ENCODE data around the gene CLDN14.
"Not testable (repeated sequence)": the region's sequence is repeated elsewhere in the genome, so short reads cannot be mapped to it uniquely, and the experiment has no call there.

Gene CLDN14

DNA sequence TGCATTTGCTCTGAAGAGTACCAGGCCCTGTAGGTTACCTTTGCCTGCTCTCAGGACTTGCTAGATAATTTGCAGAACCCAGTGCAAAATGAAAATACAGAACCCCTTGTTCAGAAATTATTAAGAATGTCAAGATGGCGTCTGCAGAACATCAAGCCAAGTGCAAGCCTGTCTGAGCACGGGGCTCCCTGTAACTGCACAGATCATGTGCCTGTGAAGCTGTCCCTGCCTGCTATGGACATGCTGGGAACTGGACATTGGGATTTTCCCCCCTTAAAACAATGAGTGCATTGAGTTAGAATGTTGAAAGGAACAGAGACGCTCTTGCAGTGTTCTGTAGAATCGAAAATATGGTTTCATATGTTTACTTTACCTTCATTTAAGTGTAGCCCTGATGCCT lies 2.9 kb downstream of the CLDN14 start:
- H3K4me3 ChIP-seq (ENCODE audit: low read length) = no peak overlapping the region
- no peak overlapping the region for H3K4me2 ChIP-seq (ENCODE audit: low read depth, low read length)
- no peaks in the 10 kb centered on the region for H4K20me1 ChIP-seq (ENCODE audit: insufficient read depth, low read length)
- H3F3A ChIP-seq (ENCODE audit: insufficient read depth, low read length) = no peaks in the 10 kb centered on the region
- H2AFZ ChIP-seq (ENCODE audit: low read length) = no peak overlapping the region
- DNase-seq = no peak
- H3K79me2 ChIP-seq (ENCODE audit: low read length) = no peaks in the 10 kb centered on the region
- no peaks in the 10 kb centered on the region for H3K9me2 ChIP-seq (replicated peaks; ENCODE audit: insufficient read depth, low read length)
- H3K27me3 ChIP-seq (replicated peaks; ENCODE audit: insufficient read depth, low read length) = no peaks in the 10 kb centered on the region
- H3K4me1 ChIP-seq (ENCODE audit: low read length) = no peaks in the 10 kb centered on the region
- no peaks in the 10 kb centered on the region for H3K9me3 ChIP-seq (replicated peaks; ENCODE audit: insufficient read depth, low read length)
- no peak overlapping the region for H3K27ac ChIP-seq (ENCODE audit: low read length)
- no peaks in the 10 kb centered on the region for H3K36me3 ChIP-seq (replicated peaks; ENCODE audit: insufficient read depth, low read length)
- H3K9ac ChIP-seq (ENCODE audit: low read length) = no peak overlapping the region
- TF ChIP-seq, protein P1, sequence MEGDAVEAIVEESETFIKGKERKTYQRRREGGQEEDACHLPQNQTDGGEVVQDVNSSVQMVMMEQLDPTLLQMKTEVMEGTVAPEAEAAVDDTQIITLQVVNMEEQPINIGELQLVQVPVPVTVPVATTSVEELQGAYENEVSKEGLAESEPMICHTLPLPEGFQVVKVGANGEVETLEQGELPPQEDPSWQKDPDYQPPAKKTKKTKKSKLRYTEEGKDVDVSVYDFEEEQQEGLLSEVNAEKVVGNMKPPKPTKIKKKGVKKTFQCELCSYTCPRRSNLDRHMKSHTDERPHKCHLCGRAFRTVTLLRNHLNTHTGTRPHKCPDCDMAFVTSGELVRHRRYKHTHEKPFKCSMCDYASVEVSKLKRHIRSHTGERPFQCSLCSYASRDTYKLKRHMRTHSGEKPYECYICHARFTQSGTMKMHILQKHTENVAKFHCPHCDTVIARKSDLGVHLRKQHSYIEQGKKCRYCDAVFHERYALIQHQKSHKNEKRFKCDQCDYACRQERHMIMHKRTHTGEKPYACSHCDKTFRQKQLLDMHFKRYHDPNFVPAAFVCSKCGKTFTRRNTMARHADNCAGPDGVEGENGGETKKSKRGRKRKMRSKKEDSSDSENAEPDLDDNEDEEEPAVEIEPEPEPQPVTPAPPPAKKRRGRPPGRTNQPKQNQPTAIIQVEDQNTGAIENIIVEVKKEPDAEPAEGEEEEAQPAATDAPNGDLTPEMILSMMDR (IDR thresholded peaks at IDR 0.05; ENCODE audit: low read length) = no peak
- TF ChIP-seq EZH2phosphoT487 (IDR thresholded peaks at IDR 0.05; ENCODE audit: low read length) (no peak), EZH2 (optimal IDR thresholded peaks at IDR 0.05; ENCODE audit: low read depth, low read length) (no peak)

DNA sequence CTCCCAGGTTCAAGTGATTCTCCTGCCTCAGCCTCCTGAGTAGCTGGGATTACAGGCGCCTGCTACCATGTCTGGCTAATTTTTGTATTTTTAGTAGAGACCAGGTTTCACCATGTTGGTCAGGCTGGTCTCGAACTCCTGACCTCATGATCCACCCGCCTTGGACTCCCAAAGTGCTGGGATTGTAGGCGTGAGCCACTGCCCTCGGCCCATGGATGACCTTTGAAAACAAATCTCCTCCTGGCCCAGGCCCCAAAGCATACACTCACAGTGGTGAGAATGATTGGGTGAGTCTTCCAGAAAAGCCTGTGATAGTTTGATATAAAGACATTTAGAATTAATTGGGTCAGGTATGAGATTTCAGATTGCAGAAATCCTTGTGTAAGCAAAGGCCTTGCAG lies 3.4 kb downstream of the CLDN14 start:
- H4K20me1 ChIP-seq (ENCODE audit: insufficient read depth, low read length); H3K27me3 ChIP-seq (replicated peaks; ENCODE audit: insufficient read depth, low read length); H3F3A ChIP-seq (ENCODE audit: insufficient read depth, low read length); H3K4me3 ChIP-seq (ENCODE audit: low read length); H3K9me3 ChIP-seq (replicated peaks; ENCODE audit: insufficient read depth, low read length); H3K36me3 ChIP-seq (replicated peaks; ENCODE audit: insufficient read depth, low read length); H2AFZ ChIP-seq (ENCODE audit: low read length); H3K9me2 ChIP-seq (replicated peaks; ENCODE audit: insufficient read depth, low read length); H3K4me1 ChIP-seq (ENCODE audit: low read length); H3K9ac ChIP-seq (ENCODE audit: low read length); H3K4me2 ChIP-seq (ENCODE audit: low read depth, low read length); DNase-seq; H3K27ac ChIP-seq (ENCODE audit: low read length); H3K79me2 ChIP-seq (ENCODE audit: low read length): not testable (repeated sequence)

DNA sequence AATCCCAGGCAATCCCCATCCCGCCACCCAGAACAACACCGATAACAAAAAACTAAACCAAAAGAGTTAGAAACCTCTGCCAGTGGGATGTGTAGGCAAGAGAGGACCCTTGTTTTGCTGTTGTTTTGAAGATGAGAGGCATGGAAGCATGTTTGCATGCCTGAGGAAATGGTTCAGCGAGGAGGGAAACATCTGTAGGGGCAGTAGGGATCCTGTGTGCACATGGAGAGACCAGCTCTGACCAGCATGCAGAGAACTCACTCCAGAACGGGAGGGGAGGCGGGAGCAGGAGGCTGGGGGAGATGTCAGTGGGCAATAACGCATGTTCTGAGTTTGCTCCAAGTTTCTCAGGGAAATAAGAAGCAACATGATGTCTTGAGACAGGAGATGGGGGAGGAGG lies 5.3 kb downstream of the CLDN14 start:
- no peaks in the 10 kb centered on the region for H3K27me3 ChIP-seq (replicated peaks; ENCODE audit: insufficient read depth, low read length)
- no peak for TF ChIP-seq EZH2 (optimal IDR thresholded peaks at IDR 0.05; ENCODE audit: low read depth, low read length)
- TF ChIP-seq, protein P1 (IDR thresholded peaks at IDR 0.05; ENCODE audit: low read length) = no peak
- no peak for TF ChIP-seq EZH2phosphoT487 (IDR thresholded peaks at IDR 0.05; ENCODE audit: low read length)
- no peaks in the 10 kb centered on the region for H3K9me3 ChIP-seq (replicated peaks; ENCODE audit: insufficient read depth, low read length)
- no peaks in the 10 kb centered on the region for H3K4me1 ChIP-seq (ENCODE audit: low read length)
- no peak overlapping the region for H3K9ac ChIP-seq (ENCODE audit: low read length)
- no peaks in the 10 kb centered on the region for H3F3A ChIP-seq (ENCODE audit: insufficient read depth, low read length)
- no peaks in the 10 kb centered on the region for H4K20me1 ChIP-seq (ENCODE audit: insufficient read depth, low read length)
- DNase-seq = no peak
- no peak overlapping the region for H3K4me2 ChIP-seq (ENCODE audit: low read depth, low read length)
- H3K36me3 ChIP-seq (replicated peaks; ENCODE audit: insufficient read depth, low read length) = no peaks in the 10 kb centered on the region
- no peak overlapping the region for H3K4me3 ChIP-seq (ENCODE audit: low read length)
- H3K27ac ChIP-seq (ENCODE audit: low read length) = no peak overlapping the region
- H3K79me2 ChIP-seq (ENCODE audit: low read length) = no peaks in the 10 kb centered on the region
- H3K9me2 ChIP-seq (replicated peaks; ENCODE audit: insufficient read depth, low read length) = no peaks in the 10 kb centered on the region
- no peak overlapping the region for H2AFZ ChIP-seq (ENCODE audit: low read length)

DNA sequence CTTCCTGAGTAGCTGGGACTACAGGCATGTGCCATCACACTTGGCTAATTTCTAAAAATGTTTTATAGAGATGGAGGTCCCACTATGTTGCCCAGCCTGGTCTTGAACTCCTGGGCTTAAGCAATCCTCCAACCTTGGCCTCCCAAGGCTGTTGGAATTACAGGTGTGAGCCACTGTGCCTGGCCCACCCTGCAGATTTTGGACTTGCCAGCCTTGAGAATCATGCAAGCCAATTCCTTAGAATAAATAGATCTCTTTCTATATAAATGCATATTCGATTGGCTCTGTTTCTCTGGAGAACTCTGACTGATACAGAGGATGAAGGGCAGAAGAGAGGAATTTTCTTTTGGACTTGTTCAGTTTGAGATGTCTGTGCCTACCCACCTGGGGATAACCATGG lies 6.7 kb downstream of the CLDN14 start:
- H2AFZ ChIP-seq (ENCODE audit: low read length) = no peak overlapping the region
- TF ChIP-seq EZH2 (optimal IDR thresholded peaks at IDR 0.05; ENCODE audit: low read depth, low read length) (no peak), EZH2phosphoT487 (IDR thresholded peaks at IDR 0.05; ENCODE audit: low read length) (no peak)
- TF ChIP-seq, protein P1 (IDR thresholded peaks at IDR 0.05; ENCODE audit: low read length) = no peak
- H3K36me3 ChIP-seq (replicated peaks; ENCODE audit: insufficient read depth, low read length) = no peaks in the 10 kb centered on the region
- H3K27ac ChIP-seq (ENCODE audit: low read length) = no peak overlapping the region
- no peaks in the 10 kb centered on the region for H3F3A ChIP-seq (ENCODE audit: insufficient read depth, low read length)
- H3K4me1 ChIP-seq (ENCODE audit: low read length) = no peaks in the 10 kb centered on the region
- no peaks in the 10 kb centered on the region for H3K9me2 ChIP-seq (replicated peaks; ENCODE audit: insufficient read depth, low read length)
- H4K20me1 ChIP-seq (ENCODE audit: insufficient read depth, low read length) = no peaks in the 10 kb centered on the region
- H3K9me3 ChIP-seq (replicated peaks; ENCODE audit: insufficient read depth, low read length) = no peaks in the 10 kb centered on the region
- H3K79me2 ChIP-seq (ENCODE audit: low read length) = no peaks in the 10 kb centered on the region
- no peak overlapping the region for H3K4me2 ChIP-seq (ENCODE audit: low read depth, low read length)
- no peaks in the 10 kb centered on the region for H3K27me3 ChIP-seq (replicated peaks; ENCODE audit: insufficient read depth, low read length)
- no peak overlapping the region for H3K9ac ChIP-seq (ENCODE audit: low read length)
- no peak for DNase-seq
- no peak overlapping the region for H3K4me3 ChIP-seq (ENCODE audit: low read length)
